A673 (cell line): ENCODE measurements around the gene IFFO2. TPM values are rescaled to one million over a fixed set of nuclear protein-coding genes. Genes with fewer than 3 reads are reported as not detected.

ENCODE experiments used
- BruUV-seq: library from RNA; stranded (reverse); fragments of 400-500 nt; replicated peaks from 2 replicates; lab custom pipeline; 2021; lab: Mats Ljungman, UMichigan
- CTCF ChIA-PET: fragments of 300-600 bp; sonication (Branson Sonifier 250); formaldehyde crosslinking; loops from one replicate; lab custom pipeline; 2022; ENCODE audit warnings: antibody characterized with exemption; lab: Charles Lee
- POLR2A ChIA-PET: fragments of 300-600 bp; sonication (Branson Sonifier 250); formaldehyde crosslinking; loops from one replicate; lab custom pipeline; 2022; ENCODE audit warnings: antibody characterized with exemption; ENCODE audit not compliant: low non-redundant PET; lab: Charles Lee
- DNase-seq: peaks from one replicate; pipeline ENCODE4 v3.0.0-alpha.2; 2015; ENCODE audit warnings: low spot score
- H3K27ac ChIP-seq: fragments of 200-600 bp; sonication (generic); 2 replicates; pipeline ENCODE4 v1.5.1; 2016; ENCODE audit warnings: mixed run types, low read depth, mild to moderate bottlenecking, mixed read lengths, antibody characterized with exemption, low read length; ENCODE audit not compliant: poor library complexity, severe bottlenecking
- H3K27me3 ChIP-seq: fragments of 200-600 bp; sonication (generic); replicated peaks from 2 replicates; pipeline ENCODE4 v1.6.1; 2017; ENCODE audit warnings: mixed run types, low read depth, mild to moderate bottlenecking, mixed read lengths, antibody characterized with exemption, low read length; ENCODE audit not compliant: insufficient read depth, poor library complexity
- H3K36me3 ChIP-seq: fragments of 200-600 bp; sonication (generic); 2 replicates; pipeline ENCODE4 v1.6.1; 2016; ENCODE audit warnings: mixed run types, mild to moderate bottlenecking, mixed read lengths, antibody characterized with exemption, low read length; ENCODE audit not compliant: insufficient read depth, poor library complexity, severe bottlenecking
- H3K4me1 ChIP-seq: fragments of 200-600 bp; sonication (generic); 2 replicates; pipeline ENCODE4 v1.6.1; 2017; ENCODE audit warnings: mixed run types, mild to moderate bottlenecking, mixed read lengths, antibody characterized with exemption, low read length; ENCODE audit not compliant: insufficient read depth, poor library complexity, severe bottlenecking
- H3K4me3 ChIP-seq: fragments of 200-600 bp; sonication (generic); 2 replicates; pipeline ENCODE4 v1.5.1; 2016; ENCODE audit warnings: low read depth, mixed run types, mild to moderate bottlenecking, mixed read lengths, low read length; ENCODE audit not compliant: poor library complexity, severe bottlenecking
- H3K9me3 ChIP-seq: fragments of 200-600 bp; sonication (generic); 2 replicates; pipeline ENCODE4 v1.6.1; 2016; ENCODE audit warnings: mixed run types, low read depth, mild to moderate bottlenecking, mixed read lengths, antibody characterized with exemption, low read length; ENCODE audit not compliant: poor library complexity, severe bottlenecking
- CTCF ChIP-seq: fragments of 300-800, 200-600 bp; sonication (generic); conservative IDR thresholded peaks from 2 replicates; pipeline ENCODE4 v1.5.1; 2017; ENCODE audit warnings: low read depth, mild to moderate bottlenecking, antibody characterized with exemption, low read length, moderate library complexity, mixed read lengths
- EZH2 ChIP-seq: fragments of 200-600 bp; sonication (generic); IDR thresholded peaks from 2 replicates; pipeline ENCODE4 v1.6.1; 2017; ENCODE audit warnings: borderline replicate concordance, low read depth, mild to moderate bottlenecking, mixed read lengths, antibody characterized with exemption, low read length; ENCODE audit not compliant: poor library complexity, severe bottlenecking
- intact Hi-C: fragments of 100-400 bp; cut with micrococcal nuclease; formaldehyde crosslinking; loops from one replicate; pipeline ENCODE4 v1.10.0; 2022; ENCODE audit not compliant: unreplicated experiment
- total RNA-seq: library from RNA; stranded (reverse); gene quantifications from 2 replicates; pipeline ENCODE4 v1.2.3, GENCODE V29; 2021

The IFFO2 gene
- total RNA-seq, 1 experiment from 2014 or later: 13.3 TPM

- no peaks in the 10 kb centered on the region for H3K36me3 ChIP-seq
- ChIA-PET POLR2A (no interaction called here), CTCF (no interaction called here)
- peak; percentile 65 for DNase-seq
- BruUV-seq: no TSS peak
- no peak overlapping the region for H3K4me3 ChIP-seq
- no peak for TF ChIP-seq CTCF
- no peak overlapping the region for H3K27ac ChIP-seq
- no peaks in the 10 kb centered on the region for H3K9me3 ChIP-seq
- intact Hi-C loops: no loop called here
- no peaks in the 10 kb centered on the region for H3K27me3 ChIP-seq
- no peaks in the 10 kb centered on the region for H3K4me1 ChIP-seq
Measured at GRCh38 chr1:18977428-18977827, 21.0 kb upstream of the IFFO2 start.

GRCh38 chr1:18976096-18976495, 19.6 kb upstream of the IFFO2 start:
- no peak overlapping the region for H3K27ac ChIP-seq
- ChIA-PET POLR2A (no interaction called here), CTCF (no interaction called here)
- no peak for TF ChIP-seq CTCF
- no peaks in the 10 kb centered on the region for H3K27me3 ChIP-seq
- no peaks in the 10 kb centered on the region for H3K9me3 ChIP-seq
- BruUV-seq: no TSS peak
- H3K36me3 ChIP-seq: no peaks in the 10 kb centered on the region
- no peak overlapping the region for H3K4me3 ChIP-seq
- intact Hi-C loops: no loop called here
- H3K4me1 ChIP-seq: no peaks in the 10 kb centered on the region
- no peak for DNase-seq

- Histone ChIP-seq H3K36me3 (no peaks in the 10 kb centered on the region), H3K4me3 (no peak overlapping the region), H3K4me1 (no peaks in the 10 kb centered on the region), H3K9me3 (no peaks in the 10 kb centered on the region), H3K27ac (no peak overlapping the region), H3K27me3 (no peaks in the 10 kb centered on the region)
- intact Hi-C loops: no loop called here
- no peak for DNase-seq
- ChIA-PET POLR2A (no interaction called here), CTCF (no interaction called here)
- TF ChIP-seq CTCF: no peak
- no peak for TF ChIP-seq EZH2
- no TSS peak for BruUV-seq
Measured at GRCh38 chr1:18974606-18975005, 18.1 kb upstream of the IFFO2 start.
